HG03575 (cell line): Measurements from ENCODE around the gene LRRK1.
"Not testable (repeated sequence)": the region's sequence is repeated elsewhere in the genome, so short reads cannot be mapped to it uniquely, and the experiment has no call there.

ENCODE experiments used
- ATAC-seq: cut with Tn5 transposase; IDR thresholded peaks from one replicate; pipeline ENCODE4 v1.9.1; 2021; ENCODE audit not compliant: unreplicated experiment, insufficient number of reproducible peaks, low FRiP score; ENCODE audit errors: extremely low read depth

The LRRK1 gene

GRCh38 chr15:101093958-101094357 is 174.8 kb downstream of the LRRK1 start:
- ATAC-seq, result no peak

DNA sequence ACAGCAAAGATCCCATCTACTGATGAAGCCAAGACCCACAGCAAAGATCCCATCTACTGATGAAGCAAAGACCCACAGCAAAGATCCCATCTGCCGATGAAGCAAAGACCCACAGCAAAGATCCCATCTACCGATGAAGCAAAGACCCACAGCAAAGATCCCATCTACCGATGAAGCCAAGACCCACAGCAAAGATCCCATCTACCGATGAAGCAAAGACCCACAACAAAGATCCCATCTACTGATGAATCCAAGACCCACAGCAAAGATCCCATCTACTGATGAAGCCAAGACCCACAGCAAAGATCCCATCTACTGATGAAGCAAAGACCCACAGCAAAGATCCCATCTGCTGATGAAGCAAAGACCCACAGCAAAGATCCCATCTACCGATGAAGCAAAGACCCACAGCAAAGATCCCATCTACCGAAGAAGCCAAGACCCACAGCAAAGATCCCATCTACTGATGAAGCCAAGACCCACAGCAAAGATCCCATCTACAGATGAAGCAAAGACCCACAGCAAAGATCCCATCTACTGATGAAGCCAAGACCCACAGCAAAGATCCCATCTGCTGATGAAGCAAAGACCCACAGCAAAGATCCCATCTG is 176.7 kb downstream of the LRRK1 start:
- not testable (repeated sequence) for ATAC-seq

DNA sequence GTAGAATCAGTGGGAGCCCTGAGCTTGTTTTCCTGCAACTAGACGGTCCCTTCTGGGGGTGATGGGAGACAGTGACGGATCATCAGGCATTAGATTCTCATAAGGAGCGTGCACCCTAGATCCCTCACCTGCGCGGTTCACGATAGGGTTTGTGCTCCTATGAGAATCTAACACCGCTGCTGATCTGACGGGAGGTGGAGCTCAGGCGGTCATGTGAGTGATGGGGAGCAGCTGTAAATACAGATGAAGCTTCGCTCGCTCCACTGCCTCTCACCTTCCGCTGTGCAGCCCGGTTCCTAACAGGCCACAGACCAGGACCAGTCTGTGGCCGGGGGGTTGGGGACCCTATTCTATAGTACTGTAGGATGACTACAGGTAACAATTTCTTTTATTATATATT is 178.0 kb downstream of the LRRK1 start:
- no peak for ATAC-seq

- no peak for ATAC-seq
Measured at GRCh38 chr15:101099183-101099582, 180.0 kb downstream of the LRRK1 start.

- no peak for ATAC-seq
Measured at GRCh38 chr15:101100118-101100517, 181.0 kb downstream of the LRRK1 start.

DNA sequence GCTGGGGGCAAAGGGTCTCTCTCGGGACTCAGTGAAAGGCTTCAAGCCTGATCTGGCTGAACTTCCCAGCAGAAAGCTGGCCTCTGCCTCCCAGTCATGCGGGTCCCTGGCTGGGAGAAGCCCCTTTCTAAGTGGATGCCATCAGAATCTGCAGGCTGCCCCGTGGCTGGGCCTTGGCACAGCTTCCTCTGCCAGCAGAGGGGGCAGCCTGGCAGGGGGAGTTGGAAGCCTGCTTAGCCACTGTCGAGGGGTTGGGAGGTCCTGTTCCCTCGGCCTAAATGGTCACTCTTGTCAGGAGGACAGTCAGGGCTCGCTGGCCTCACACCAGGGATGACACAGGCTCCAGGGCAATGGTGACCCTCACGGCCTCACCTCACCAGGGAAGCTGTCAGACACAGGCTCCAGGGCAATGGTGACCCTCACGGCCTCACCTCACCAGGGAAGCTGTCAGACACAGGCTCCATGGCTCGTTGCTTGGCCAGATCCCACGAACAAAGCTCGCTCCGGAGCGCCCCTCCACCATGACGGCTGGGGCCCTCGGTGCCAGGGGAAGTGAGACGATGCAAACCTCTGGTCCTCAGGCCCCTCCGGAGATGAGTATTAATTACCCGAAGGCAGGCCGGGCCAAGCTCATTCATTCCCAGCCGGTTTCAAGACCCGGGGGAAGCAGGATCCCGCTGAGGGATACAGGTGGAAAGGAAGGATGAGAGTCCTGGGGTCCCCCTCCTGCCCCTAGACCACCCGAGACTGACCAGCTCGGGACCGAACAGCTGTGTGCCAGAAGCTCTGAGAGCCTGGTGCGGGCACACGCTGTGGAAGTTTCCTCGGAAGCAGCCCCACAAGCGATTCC is 181.7 kb downstream of the LRRK1 start:
- ATAC-seq, result no peak

DNA sequence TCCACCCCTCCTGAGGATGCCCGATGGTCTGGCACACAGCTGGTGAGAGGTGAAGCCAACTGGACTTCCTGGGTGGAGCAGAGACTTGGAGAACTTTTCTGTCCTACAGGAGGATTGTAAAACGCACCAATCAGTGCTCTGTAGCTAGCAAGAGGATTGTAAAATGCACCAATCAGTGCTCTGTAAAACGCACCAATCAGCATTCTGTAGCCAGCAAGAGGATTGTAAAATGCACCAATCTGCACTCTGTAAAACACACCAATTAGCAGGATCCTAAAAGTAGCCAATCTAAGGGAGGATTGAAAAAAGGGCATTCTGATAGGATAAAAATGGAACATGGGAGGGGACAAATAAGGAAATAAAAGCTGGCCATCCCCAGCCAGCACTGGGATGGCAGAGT is 182.5 kb downstream of the LRRK1 start:
- no peak for ATAC-seq

- no peak for ATAC-seq
Measured at GRCh38 chr15:101102746-101103145, 183.6 kb downstream of the LRRK1 start.

DNA sequence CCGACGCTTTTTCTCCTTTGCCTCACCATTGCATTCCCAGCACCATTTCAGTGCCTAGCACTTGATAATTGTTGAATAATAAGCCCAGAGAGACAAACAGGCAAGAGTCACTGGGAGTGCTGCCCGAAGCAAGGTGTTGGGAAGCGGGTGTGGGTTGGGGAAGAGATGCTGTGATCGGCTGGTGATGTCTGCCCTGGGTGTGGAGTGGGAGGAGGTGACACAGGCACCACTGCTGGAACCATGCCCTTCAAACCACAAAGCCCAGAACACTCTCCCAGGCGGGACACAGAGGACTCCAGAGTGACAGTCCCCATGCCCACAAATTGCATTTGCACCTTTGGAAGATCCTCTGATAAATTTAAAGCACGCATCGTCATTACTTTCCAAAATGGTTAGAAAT is 184.4 kb downstream of the LRRK1 start:
- no peak for ATAC-seq

DNA sequence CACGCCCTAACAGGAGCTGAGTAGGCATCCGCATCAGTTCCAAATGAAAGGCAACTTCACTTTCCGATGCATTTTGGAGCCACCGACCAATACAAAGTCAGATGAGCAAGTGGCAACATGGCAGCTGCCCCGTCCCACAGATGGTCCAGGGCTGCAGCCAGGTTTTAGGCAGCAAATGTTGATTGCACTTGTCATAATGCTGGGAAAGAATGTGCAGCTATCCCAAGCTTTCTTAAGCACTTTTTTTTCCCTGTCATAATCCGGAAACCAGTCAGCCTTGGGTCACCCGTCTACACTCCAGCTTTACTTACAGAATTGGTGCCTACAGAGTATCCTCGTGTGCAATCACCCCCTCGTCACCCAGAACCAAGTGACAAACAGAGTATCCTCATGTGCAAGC is 185.0 kb downstream of the LRRK1 start:
- no peak for ATAC-seq

- no peak for ATAC-seq
Measured at GRCh38 chr15:101105059-101105891, 186.1 kb downstream of the LRRK1 start.

- ATAC-seq, result no peak
Measured at GRCh38 chr15:101107101-101107500, 187.9 kb downstream of the LRRK1 start.

DNA sequence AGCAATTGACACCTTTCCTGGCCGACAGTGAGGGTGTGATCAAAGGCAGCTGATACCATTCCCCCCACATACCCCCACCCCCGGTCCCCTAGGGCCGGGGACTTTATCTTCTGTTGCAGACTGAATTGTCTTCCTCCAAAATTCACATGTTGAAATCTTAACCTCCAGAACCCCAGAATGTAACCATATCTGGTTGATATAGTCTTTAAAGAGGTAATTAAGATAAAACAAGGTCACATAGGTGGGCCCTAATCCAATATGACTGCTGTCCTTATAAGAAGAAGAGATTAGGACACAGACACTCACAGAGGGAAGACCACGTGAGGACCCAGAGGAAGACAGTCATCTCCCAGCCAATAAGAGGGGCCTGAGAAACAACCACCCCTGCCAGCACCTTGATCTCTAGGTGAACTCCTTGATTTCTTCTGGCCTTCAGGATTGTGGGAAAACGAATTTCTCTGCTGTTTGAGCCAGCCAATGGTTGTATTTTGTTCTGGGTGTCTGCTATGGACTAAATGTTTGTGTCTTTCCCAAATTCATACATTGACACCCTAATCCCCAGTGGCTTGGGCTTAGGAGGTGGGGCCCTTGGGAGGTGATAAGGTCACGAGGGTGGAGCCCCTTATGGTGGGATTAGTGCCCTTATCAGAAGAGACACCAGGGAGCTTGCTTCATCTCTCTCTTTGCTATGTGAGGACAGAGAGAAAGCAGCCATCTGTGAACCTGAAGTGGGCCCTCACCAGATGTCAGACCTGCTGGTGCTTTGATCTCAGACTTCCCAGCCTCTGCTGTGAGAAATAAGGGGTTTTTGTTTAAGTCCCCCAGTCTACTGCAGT is 188.7 kb downstream of the LRRK1 start:
- ATAC-seq, result no peak

- no peak for ATAC-seq
Measured at GRCh38 chr15:101108461-101108775, 189.3 kb downstream of the LRRK1 start.

- ATAC-seq, result no peak
Measured at GRCh38 chr15:101108791-101109190, 189.6 kb downstream of the LRRK1 start.

GRCh38 chr15:101110681-101111569 is 191.8 kb downstream of the LRRK1 start:
- ATAC-seq, result no peak

DNA sequence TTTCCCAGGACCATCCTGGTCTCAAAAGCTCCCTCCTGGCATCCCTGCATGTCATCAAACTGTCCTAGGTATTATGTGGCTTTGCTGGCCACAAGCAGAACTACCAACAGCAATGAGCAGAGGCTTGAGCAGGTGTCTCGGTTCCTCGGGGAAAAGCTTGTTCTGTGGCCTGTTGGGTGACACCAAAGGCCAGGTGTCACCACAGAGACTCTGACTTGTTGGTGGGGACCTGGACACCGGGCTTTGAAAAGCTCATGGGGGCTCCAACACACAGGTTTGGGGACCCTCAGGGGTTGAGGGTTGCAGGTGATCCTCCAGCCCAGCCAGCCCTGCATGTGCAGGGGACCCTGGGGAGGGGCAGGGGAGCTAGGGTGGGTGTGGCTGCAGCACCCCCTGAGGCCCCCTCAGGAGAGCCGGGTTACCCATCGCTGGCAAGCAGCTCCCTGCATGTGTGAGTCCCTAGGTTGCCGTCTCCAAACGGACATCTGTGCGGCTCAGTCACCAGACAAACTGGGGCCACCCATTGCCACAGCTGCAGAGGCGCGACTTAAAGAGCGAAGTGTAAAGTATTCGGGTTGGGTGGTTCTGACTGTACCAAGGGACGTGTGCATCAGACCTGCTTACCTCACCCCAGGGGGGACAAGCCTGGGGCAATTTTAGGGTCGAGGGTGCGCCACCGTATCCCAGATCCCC is 192.6 kb downstream of the LRRK1 start:
- no peak for ATAC-seq
